Activated CD8-positive, alpha-beta memory T cell treated with anti-CD3 and anti-CD28 coated beads for 48 hours (primary cell): ENCODE results near the gene PRRC2A.

Source experiments
- DNase-seq, 3 experiments: peaks; one replicate each; pipeline ENCODE4 v3.0.0-alpha.2; 2020; ENCODE audit warnings: low read depth in 2 of 3, low spot score in 2 of 3

PRRC2A gene

DNA sequence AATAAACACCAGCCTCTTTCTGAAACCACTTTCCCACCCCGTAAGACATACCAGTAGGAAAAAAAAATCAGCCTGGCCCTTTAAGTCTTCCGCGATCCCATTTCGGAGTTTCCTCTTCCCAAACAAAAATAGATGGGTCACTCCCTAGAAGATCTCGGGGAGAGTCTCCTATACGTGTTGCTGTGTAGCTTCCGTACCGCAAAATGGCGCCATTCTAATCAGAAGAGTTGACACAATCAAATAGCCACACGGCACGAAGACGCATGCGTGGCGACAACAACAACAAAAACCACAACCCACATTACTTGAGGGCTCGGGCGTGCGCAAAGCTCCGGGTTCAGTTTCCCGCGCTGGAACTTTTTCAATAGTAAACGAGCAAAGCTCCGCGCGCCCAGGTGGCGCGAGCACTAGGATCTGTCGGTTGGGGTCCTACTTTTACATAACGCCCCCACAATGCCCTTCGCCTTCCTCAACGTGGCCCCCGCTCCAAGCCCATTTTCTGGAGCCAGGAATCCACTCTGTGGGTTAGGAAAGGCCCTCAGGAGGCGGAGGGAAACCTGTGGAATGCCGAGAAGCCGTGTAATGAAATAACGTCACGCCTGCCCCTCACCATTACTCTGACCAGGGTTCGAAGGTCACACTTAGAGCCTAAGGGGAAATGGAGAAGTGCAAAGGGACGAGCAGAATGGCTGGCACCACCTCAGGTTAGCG lies 44.4 kb downstream of the PRRC2A start, which contains the start of gene GPANK1:
GPANK1 (minus strand) TSS at position 208 of the 711 bp plus-strand sequence. CDS start 519 bp downstream, outside the sequence.
- peak; percentile 58 to 76 (median 73) for DNase-seq

DNA sequence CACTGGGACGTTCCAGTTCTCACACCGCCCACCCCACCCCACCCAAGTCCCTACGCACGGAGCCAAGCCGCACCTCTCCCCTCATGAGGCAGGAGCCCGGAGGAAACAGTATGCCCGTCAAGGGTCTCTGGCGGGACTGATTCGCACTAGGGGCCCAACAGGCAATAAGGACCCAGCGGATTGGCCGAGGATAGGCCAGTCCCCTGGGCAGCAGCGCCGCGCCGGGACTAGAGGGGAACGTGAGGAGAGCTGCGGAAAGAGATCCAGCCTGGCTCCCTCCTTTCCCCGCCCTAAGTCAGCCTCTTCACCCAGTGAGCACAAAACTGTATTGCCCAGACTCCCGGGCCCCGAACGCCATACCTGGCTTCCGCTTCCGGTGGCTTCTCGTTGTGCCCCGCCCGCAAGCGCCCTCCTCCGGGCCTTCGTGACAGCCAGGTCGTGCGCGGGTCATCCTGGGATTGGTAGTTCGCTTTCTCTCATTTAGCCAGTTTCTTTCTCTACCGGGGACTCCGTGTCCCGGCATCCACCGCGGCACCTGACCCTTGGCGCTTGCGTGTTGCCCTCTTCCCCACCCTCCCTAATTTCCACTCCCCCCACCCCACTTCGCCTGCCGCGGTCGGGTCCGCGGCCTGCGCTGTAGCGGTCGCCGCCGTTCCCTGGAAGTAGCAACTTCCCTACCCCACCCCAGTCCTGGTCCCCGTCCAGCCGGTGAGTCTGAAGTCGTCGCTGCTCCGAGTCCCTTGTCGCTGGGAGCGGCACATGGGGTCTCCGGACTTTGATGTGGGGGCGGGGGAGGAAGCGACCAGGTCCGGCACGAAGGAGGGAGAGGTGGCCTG lies 45.2 kb downstream of the PRRC2A start, which contains the start of gene CSNK2B:
CSNK2B (plus strand) TSS at position 580 of the 836 bp plus-strand sequence. CDS start 752 bp downstream, outside the sequence.
- peak; percentile 80 to 95 (median 90) for DNase-seq

DNA sequence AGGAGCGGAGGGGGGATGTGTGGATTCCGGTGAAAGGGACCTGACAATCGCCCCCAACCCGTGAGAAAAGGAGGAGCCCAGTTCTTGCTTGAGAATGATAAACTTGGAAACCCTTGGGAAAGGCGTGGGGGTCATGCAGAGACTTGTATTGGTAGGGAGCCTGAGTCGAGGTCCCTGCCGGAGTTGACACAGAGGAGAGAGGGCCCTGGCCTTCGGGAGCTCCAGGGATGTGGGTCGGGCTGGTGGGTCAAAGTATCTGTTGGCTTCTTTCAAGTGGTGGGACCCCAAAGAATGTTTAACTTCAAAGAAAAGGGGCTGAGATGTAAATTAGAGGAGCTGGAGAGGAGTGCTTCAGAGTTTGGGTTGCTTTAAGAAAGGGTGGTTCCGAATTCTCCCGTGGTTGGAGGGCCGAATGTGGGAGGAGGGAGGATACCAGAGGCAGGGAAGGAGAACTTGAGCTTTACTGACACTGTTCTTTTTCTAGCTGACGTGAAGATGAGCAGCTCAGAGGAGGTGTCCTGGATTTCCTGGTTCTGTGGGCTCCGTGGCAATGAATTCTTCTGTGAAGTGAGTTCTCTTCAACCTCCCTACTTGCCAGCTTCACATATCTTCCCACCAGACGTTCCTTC lies 45.9 kb downstream of the PRRC2A start:
- DNase-seq = no peak

DNA sequence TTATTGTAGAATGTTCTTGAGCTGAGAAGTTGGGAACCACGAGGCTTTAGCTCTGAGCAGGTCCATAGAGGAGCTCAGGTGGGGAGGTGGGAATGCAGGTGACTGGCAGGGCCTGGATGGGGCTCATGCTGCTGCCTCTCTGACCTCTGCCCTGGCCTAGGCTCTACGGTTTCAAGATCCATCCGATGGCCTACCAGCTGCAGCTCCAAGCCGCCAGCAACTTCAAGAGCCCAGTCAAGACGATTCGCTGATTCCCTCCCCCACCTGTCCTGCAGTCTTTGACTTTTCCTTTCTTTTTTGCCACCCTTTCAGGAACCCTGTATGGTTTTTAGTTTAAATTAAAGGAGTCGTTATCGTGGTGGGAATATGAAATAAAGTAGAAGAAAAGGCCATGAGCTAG lies 49.2 kb downstream of the PRRC2A start, which contains the start of gene LY6G5B:
LY6G5B (plus strand) TSS at position 301 of the 400 bp plus-strand sequence. CDS start 975 bp downstream, outside the sequence.
- no peak for DNase-seq

DNA sequence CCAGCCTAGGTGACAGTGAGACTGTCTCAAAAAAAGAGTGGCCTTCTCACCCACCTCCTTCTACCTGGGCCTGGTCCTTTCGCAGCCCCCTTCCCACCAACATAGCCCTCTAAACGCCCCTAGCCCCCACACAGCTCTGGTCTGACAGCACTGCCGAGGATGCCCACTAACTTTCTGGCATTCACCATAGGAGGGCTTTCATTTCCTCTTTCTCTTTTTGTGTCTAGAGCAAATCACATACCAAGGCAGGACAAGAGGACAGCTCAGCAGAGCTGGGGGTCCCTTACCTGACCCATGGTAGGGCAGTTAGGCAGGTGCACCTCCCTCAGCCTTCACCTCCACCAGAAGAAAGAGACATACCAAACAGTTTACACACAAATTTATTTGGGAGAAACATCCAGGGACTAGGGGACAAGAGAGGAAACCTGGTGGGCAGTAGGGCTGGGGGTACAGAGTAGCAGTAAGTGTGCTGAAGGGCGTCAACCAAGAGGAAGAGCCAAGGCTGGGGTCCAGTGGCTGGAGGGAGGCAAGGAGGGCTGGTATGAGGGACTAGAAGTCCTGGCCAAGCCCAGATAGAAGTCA lies 55.9 kb downstream of the PRRC2A start:
- DNase-seq = no peak

DNA sequence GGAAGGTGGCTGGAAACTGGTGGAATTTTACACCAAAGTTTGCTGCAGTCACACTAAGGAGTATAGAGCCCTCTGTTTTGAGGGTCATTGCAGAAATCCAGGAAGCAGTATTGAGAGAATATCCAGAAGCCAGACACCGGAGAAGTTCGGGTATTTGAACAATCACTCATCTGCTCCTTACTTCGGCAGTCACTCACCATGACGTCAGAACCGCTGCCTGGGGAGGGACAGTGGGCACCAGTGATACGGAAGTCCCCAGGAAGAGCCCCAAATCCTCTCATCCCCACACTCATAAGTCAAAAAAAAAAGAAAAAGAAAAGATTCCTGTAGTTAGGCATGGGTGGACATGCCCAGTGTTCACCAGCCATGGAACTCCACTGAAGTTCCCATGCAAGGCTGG lies 56.4 kb downstream of the PRRC2A start:
- DNase-seq = no peak

DNA sequence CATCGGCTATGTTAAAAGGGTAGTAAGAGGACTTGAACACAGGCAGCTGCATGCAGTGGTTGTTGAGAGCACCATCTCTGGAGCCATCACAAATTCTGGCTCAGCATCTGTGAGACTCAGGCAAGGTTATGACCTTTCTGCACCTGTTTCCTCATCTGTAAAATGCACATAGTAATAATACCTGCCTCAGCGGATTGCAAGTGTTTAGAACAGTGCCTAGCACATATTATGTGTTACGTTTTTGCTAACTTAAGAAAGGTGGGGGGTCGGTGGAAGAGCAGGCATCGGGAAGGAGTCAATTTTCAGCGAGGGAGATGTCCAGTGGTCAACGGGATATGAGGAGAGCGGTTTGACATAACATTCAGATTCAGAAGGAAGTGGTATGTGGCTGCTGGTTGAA lies 57.4 kb downstream of the PRRC2A start:
- no peak for DNase-seq

DNA sequence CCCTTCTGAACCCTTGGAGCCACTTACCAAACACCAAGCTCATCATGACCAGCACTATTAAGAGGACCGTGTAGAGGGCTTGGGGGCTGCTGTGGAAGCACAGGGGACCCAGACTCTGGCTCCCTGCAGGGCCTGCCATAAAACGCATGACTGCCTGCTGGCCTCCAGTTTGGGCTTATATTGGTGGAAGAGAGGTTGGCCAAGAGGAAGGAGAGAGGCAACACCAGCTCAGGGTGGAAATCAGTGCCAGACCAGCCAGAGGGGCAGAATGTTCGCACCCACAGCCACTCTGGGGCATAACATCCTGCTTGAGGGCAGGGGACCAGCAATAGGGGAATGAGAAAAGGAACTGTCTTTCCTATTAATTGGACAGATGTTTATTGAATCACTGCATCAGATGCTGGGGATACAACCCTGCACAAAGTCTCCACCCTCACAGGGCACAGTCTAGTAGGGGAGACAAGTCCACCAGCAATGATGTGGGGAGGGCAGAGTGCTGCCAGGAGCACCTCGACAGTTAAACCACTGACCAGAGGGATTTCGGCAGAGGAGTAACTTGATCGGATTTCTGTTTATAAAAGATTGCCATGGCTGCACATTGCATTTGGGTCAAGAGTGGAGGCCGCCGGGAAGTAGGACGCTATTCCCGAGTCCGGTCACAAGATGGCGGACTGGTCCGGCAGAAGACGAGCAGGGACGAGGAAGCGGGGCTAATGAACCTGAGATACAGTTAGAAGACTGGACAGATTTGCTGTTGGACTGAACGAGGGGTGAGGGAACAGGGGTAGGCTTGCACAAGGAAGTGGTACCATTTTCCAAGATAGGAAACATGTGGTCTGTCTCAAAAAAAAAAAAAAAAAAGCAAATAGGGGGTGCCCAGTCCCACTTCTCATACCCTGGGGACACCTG lies 60.0 kb downstream of the PRRC2A start, which contains the start of gene LY6G5C:
LY6G5C (minus strand) TSS at position 842 of the 909 bp plus-strand sequence; CDS start at position 148, 694 bp downstream.
- peak in 1 of 3 experiments; percentile 32 for DNase-seq

DNA sequence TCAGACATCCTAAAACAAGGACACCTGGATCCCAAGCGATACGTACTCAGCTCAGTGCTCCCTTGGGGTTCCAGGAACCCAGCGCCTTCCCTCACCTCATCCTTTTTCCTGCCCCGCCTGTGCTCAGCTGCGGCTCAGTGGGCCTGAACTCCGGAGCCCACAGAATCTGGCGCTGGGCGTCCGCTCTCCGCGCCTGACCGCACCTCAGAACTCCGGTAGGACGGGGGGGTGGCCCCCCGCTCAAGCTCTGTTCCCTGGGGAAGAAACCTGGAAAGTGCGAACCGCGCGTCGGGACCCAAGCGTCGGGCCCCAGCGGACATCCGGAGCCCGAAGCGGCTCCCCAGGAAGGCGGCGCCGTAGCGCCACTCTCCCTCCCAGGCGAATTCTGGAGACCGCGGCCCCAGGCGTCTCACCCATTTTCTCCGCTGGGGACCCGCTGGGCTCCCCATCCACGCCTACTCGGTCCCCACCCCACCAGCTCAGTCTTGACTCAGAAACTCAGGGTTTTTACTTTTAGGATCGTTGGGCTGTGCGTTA lies 60.7 kb downstream of the PRRC2A start:
- no peak for DNase-seq

DNA sequence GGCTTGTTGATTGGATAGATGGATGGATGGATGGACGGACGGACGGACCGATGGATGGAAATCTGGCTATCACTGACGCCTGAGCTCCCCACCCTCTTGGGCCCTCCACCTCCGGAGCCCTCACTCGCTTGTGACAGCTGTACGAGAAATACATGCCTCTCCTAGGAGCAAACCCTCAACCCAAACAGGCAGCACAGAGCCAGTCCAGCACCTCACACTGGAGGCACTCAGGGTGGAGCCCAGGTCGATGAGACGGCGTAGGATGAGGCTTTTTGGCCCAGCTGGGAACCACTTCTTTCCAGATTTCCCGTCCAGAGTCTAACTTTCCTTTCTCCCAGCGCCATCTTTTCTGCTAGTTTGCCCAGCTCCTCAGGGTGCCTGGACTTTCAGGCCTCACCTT lies 63.1 kb downstream of the PRRC2A start:
- DNase-seq = no peak

DNA sequence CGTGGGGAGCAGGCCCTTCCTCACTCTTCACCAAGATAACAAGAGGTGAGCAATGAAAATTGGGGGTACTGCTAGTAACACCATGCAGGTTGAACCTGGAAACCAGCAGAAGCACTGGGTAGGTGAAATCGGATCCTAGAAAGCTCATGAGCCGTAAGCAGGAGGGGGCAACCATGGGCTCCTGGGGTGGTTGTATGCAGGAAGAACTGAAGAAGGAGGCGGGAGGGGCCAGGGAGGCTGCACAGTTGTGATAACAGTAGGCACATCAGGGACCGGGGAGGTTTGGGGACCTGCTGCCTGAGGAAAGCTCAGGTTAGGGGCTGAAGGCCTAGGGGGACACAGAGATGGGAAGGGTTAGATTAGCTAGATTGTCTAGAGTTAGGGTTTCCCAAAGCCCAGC lies 66.0 kb downstream of the PRRC2A start:
- no peak for DNase-seq

DNA sequence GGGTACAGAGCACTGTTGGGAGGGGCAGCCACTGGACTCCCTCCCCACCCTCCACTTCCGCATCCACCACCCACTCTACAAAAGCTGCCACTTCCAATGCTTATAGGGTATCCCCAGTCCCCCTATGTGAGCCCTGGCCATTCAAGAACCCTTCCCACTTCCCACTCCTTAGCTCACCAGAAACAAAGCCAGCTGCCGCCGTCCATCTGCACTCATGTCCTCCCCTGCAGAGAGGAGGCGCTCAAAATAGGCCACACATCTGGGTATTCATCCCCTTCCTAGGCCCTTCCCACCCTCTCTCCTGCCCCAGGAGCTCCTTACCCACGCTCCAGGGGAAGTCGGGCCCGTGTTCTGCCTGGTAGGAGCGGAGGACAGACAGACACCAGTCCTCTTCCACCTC lies 66.8 kb downstream of the PRRC2A start:
- no peak for DNase-seq
